HG03175 (cell line): ENCODE data around the gene COTL1.
"Not testable (repeated sequence)": the region's sequence is repeated elsewhere in the genome, so short reads cannot be mapped to it uniquely, and the experiment has no call there.

Experiments
- ATAC-seq: cut with Tn5 transposase; IDR thresholded peaks from one replicate; pipeline ENCODE4 v1.9.1; 2021; ENCODE audit warnings: mild to moderate bottlenecking, moderate library complexity; ENCODE audit not compliant: unreplicated experiment

COTL1 gene

GRCh38 chr16:84574191-84574590, 43.7 kb downstream of the COTL1 start:
- no peak for ATAC-seq

GRCh38 chr16:84572096-84572495, 45.8 kb downstream of the COTL1 start:
- ATAC-seq: no peak

GRCh38 chr16:84571506-84571905, 46.4 kb downstream of the COTL1 start:
- no peak for ATAC-seq

DNA sequence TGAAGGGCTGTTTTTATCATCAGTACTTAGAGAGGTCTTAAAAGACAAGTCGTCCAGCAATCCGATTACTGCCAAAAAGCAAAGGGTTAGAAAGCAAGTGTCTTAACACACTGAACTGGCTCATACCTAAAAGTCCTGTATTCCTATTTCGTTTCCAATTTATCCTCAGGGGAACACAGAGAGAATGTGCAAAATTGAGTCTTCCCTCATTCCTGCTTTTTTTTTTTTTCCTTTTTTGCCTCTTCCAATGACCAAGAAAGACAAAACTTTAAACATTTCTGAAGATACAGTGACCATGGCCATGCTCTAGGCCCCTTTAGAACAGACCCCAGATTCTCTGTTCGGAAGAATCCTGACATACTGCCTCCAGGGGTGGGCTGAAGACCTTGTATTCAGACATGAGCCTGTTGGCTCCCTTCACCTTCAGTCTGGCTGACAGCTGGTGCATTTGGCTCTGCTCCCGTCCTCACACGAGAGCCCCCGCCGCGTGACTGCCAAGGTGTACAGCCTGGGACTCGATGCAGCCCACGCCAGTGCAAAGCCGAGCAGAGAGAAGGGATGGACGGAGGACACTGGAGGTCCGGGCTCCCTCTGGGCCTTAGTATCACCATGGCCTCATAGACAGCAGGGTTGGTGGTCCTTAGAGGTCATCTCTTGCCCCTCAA, 47.0 kb downstream of the COTL1 start:
- no peak for ATAC-seq

DNA sequence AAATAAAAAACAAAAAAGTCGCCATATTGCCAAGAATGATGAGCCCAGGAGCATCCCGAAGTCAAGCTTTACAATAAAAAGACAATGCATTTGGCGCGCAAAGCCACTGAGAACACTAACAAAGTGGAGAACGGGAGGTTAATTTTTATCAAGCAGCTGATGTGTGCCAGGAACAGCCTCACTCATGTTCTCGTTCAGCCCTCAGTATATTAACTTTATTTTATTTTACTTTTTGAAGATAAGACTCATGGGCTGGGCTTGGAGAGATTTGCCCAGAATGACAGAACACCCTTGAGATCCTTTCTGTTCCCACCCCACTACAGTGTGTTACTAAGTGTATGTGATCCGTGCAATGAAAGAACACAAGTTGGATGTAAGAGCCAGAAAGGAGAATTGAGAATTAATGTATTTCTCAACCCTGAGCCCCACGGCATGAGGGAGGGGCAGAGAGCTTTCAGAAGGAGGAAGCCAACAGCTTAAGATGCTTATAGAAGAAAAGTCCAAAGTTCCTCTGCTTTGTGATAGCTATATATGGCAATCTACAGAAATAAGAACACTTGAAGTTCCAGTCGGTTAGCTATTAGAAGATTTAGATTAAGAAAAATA, 48.4 kb downstream of the COTL1 start:
- ATAC-seq: no peak

- ATAC-seq: no peak
Measured at GRCh38 chr16:84568066-84568465, 49.8 kb downstream of the COTL1 start.

DNA sequence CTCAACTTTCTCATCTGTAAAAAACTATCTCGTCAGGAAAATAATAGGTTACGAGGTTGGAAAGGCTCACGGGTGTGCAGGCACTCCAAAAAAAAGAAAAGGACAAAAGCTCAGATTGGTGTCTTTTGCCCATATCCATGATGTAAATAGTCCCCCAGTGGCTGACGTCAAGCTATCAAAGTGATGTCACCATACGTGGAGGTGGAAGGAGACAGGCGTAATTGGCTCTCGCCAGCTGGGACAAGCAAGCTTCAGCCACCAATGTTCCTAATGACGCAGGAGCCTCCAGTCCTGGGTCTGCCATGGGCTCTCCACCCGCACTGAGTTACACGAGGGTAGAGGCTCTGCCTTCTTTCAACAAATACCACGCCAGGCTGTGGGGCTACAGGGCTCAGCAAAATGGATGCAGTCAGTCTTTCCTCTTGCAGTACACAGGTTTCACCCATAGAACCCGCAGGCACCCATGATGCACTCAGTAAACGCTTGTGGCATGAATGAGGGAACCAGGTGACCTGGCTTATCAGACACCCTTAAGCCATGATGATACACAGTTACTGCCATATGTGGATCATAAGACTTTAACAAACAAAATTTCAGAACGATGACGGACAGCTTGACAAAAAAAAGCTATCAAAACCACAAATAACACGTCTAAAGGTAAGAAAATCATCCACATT, 50.5 kb downstream of the COTL1 start:
- no peak for ATAC-seq

DNA sequence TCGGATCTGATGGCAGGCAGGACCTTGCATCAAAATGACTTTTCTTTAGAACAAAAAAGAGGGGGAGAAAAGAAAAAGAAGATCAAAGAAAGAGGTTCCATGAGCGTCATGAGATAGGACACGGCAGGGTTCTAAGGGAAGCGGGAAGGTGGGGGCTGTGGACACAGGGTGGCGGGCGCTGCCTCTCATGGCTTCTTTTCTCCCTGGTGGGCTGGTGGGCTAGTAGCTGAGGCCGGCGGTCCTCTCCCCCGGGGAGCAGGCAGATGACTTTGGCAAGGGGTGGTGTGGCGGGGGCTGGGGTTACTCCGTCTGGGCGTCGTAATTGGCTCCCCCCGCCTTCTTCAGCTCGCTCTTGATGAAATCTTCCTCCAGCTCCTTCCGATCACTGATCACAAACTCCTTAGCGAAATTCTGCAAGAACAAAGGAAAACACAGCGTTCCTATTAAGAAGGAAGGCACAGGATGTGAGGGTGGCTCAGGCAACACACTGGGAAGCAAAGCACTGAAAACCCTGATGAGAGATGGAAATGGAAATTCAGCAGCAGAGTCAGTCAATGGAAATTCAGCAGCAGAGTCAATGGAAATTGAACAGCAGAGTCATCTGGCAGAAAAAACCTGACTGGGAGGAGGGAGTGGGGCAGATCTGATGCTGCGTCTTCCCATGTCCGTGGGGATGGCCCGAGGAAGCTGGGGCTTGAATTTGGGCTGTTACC, 51.2 kb downstream of the COTL1 start:
- ATAC-seq: no peak

DNA sequence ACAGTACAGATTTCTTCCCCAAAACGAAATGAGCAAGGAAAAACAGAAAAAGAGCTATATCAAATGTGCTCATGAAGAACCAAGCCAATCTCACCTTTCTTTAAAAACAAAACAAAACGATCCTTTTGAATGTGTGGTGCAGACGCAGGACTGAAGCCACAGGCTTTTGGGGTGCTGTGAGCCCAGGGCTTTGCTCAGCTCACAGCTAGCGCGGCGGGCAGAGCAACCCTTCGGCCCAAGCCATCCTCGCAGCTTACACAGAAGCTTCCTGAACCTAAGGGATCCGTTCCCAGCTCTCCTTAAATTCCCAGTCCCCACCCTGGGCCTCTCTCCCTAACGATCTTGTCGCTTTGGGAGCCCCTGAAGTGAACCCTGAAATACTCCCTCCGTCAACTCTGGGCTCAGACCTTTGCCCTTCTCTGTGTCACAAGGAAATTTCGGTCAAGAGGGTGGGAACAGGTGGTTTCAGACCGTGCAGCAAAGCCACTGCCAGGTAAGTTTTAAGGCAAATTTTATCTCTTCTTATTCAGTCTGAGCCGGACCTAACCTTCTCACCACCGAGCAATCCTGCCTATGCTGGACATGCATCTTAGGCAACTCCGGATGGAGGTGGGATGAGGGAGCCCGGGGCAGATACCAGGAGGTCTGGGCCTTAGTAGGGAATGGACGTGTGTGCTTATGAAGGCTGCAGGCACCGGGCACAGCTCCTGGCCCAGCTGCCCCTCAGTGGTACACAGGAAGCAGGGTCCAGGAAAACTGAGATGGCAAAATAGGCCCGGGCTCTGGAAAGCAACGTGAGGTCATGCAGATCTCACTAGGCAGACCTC, 52.0 kb downstream of the COTL1 start:
- ATAC-seq: no peak

- no peak for ATAC-seq
Measured at GRCh38 chr16:84563786-84564420, 54.0 kb downstream of the COTL1 start.

GRCh38 chr16:84563064-84563715, 54.7 kb downstream of the COTL1 start:
- ATAC-seq: no peak

DNA sequence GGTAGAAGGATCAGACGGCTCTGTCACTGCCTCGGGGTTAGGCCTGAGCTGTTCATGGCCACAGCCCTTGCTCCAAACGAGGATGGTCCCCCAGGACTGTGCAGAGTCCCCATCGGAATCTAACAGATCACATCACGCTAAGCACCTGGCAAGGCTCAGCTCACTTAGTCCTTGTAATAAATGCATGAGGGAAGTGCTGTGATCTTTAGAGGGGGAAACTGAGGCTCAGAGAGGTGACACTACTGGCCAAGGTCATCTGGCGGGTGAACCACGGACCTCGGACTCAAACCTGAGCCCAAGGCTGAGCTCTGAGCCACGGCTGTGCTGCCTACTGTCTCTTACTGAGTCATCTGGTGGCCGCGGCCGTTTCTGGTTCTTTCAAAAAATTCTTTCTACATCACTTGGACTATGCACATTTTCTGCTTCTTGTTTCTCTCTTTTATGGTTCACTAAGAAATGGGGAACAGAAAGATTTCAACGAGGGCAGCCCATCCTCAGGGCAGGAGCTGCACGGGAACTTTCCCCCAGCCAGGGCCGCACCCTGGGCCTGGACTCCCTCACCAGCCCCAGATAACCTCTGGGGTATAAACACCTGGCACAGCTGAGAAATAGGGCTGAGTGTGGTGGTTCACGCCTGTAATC, 55.6 kb downstream of the COTL1 start:
- no peak for ATAC-seq

- ATAC-seq: no peak
Measured at GRCh38 chr16:84561291-84561690, 56.6 kb downstream of the COTL1 start.

GRCh38 chr16:84560269-84560668, 57.6 kb downstream of the COTL1 start:
- no peak for ATAC-seq

GRCh38 chr16:84559311-84559932, 58.5 kb downstream of the COTL1 start:
- no peak for ATAC-seq

DNA sequence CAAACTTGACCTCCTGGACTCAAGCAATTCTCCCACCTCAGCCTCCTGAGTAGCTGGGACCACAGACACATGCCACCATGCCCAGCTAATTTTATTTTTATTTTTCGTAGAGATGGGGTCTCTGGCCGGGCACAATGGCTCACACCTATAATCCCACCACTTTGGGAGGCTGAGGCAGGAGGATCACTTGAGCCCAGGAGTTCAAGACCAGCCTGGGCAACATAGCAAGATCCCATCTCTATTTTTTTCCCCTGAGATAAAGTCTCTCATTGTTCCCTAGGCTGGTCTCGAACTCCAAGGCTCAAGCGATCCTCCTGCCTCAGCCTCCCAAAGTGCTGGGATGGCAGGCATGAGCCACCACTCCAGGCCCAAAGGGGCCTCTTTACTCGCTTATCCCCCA, 59.0 kb downstream of the COTL1 start:
- ATAC-seq: not testable (repeated sequence)

DNA sequence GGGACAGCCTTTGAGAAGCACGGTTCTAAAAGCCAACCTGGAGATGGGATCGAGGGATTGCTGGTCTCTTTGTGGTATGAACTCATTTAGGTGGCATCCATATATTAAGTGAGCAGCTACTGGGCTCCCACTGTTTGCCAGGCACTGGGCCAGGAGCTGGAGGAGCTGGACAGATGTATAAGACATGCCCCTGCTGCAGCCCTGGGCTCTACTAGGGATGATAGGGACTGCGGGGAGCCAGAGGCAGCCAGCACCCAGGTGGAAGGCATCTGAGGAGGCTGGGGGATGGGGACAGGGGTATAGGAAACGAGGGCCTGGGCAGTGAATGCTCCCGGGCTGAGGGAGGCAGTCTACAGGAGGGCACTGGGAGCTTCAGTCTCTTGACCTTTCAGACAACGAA, 60.4 kb downstream of the COTL1 start:
- ATAC-seq: no peak

- ATAC-seq: no peak
Measured at GRCh38 chr16:84557059-84557458, 60.8 kb downstream of the COTL1 start.
